HG02763 (cell line): ENCODE data around the gene TIMP4.

Source experiments
- ATAC-seq: cut with Tn5 transposase; IDR thresholded peaks from one replicate; pipeline ENCODE4 v1.9.1; 2021; ENCODE audit warnings: mild to moderate bottlenecking, moderate library complexity; ENCODE audit not compliant: unreplicated experiment

The TIMP4 gene

GRCh38 chr3:12107071-12107713 is 51.5 kb downstream of the TIMP4 start:
- no peak for ATAC-seq
